H1 (cell line): ENCODE data around the gene DKK3. TPM values are rescaled to one million over a fixed set of nuclear protein-coding genes. Genes with fewer than 3 reads are reported as not detected.

Experiments used
- CTCF ChIA-PET: fragments of 300-600 bp; sonication (Branson Sonifier 250); formaldehyde crosslinking; loops from one replicate; lab custom pipeline; 2021; ENCODE audit not compliant: partially characterized antibody; lab: Charles Lee
- POLR2A ChIA-PET: fragments of 300-600 bp; sonication (Branson Sonifier 250); formaldehyde crosslinking; loops from one replicate; lab custom pipeline; 2021; ENCODE audit warnings: inconsistent platforms; ENCODE audit not compliant: partially characterized antibody; lab: Charles Lee
- DNase-seq, 2 experiments: peaks; one replicate each; pipeline versions ENCODE4 v3.0.0 to v3.0.0-alpha.2; 2010 to 2022; ENCODE audit warnings: low spot score in 2 of 2, low read depth in 1 of 2, mixed read lengths in 1 of 2
- FAIRE-seq: peaks from 2 replicates; lab custom pipeline; 2011; peaks lifted over from hg19 to GRCh38; lab: Jason Lieb, UNC
- H2AFZ ChIP-seq: 2 replicates; pipeline ENCODE4 v1.8.1; 2012; ENCODE audit warnings: low read length, inconsistent platforms
- H2AK5ac ChIP-seq: 2 replicates; pipeline ENCODE4 v1.6.1; 2013; ENCODE audit warnings: low read depth, low read length
- H2BK120ac ChIP-seq: replicated peaks from 2 replicates; pipeline ENCODE3; 2013; ENCODE audit warnings: low read depth, low read length, inconsistent platforms
- H2BK12ac ChIP-seq: 2 replicates; pipeline ENCODE4 v1.6.1; 2013; ENCODE audit warnings: low read depth, low read length
- H2BK15ac ChIP-seq: 2 replicates; pipeline ENCODE4 v1.6.1; 2013; ENCODE audit warnings: low read length
- H2BK20ac ChIP-seq: 2 replicates; pipeline ENCODE4 v1.6.1; 2013; ENCODE audit warnings: low read length
- H2BK5ac ChIP-seq: 2 replicates; pipeline ENCODE4 v1.6.1; 2013; ENCODE audit warnings: low read depth, low read length
- H3K14ac ChIP-seq: 2 replicates; pipeline ENCODE4 v1.6.1; 2013; ENCODE audit warnings: inconsistent platforms; ENCODE audit not compliant: insufficient read length
- H3K18ac ChIP-seq: 2 replicates; pipeline ENCODE4 v1.6.1; 2013; ENCODE audit warnings: low read length; ENCODE audit errors: extremely low read depth
- H3K23ac ChIP-seq: 2 replicates; pipeline ENCODE4 v1.6.1; 2013; ENCODE audit warnings: inconsistent platforms; ENCODE audit not compliant: insufficient read length
- H3K23me2 ChIP-seq: 2 replicates; pipeline ENCODE4 v1.6.1; 2013; ENCODE audit warnings: low read depth, low read length
- H3K27ac ChIP-seq: 2 replicates; pipeline ENCODE4 v1.6.1; 2011; ENCODE audit warnings: low read depth, low read length, inconsistent platforms
- H3K27me3 ChIP-seq, 4 experiments: replicated peaks in 1 of 4; 1 replicate in 1 of 4; 2 replicates in 3 of 4; pipeline versions ENCODE4 v1.6.1 to v1.8.1; 2011 to 2013; ENCODE audit warnings: low read length in 3 of 4, mild to moderate bottlenecking in 3 of 4, inconsistent platforms in 2 of 4, mixed read lengths in 2 of 4, moderate library complexity in 1 of 4; ENCODE audit not compliant: control insufficient read depth in 3 of 4, insufficient read depth in 3 of 4; ENCODE audit errors: extremely low read depth in 1 of 4
- H3K36me3 ChIP-seq, 4 experiments: 2 replicates each; pipeline versions ENCODE4 v1.6.1 to v1.8.1; 2011 to 2013; ENCODE audit warnings: mild to moderate bottlenecking in 4 of 4, low read length in 3 of 4, moderate library complexity in 2 of 4, control low read depth in 1 of 4, inconsistent platforms in 1 of 4; ENCODE audit not compliant: insufficient read depth in 4 of 4, control insufficient read depth in 2 of 4
- H3K4ac ChIP-seq: replicated peaks from 2 replicates; pipeline ENCODE3; 2013; ENCODE audit warnings: low read length, low read depth, mixed read lengths, inconsistent platforms; ENCODE audit not compliant: insufficient read length
- H3K4me1 ChIP-seq, 4 experiments: replicated peaks in 1 of 4; 1 replicate in 1 of 4; 2 replicates in 3 of 4; pipeline versions ENCODE4 v1.6.1 to v1.8.1; 2011 to 2013; ENCODE audit warnings: low read length in 3 of 4, inconsistent platforms in 2 of 4, mixed read lengths in 1 of 4; ENCODE audit not compliant: insufficient read depth in 4 of 4, control insufficient read depth in 3 of 4
- H3K4me2 ChIP-seq, 2 experiments: 2 replicates each; pipeline versions ENCODE4 v1.6.1 to v1.8.1; 2011 to 2013; ENCODE audit warnings: low read depth in 2 of 2, low read length in 2 of 2, control low read depth in 1 of 2, inconsistent platforms in 1 of 2, mild to moderate bottlenecking in 1 of 2; ENCODE audit not compliant: insufficient read depth in 1 of 2
- H3K4me3 ChIP-seq, 4 experiments: fragments of 200-600, 300-600 bp in 1 of 4; sonication (generic), shearing (Covaris generic), sonication (Bioruptor Twin) in 1 of 4; 2 replicates each; pipeline versions ENCODE4 v1.5.1 to v1.8.1; 2011 to 2016; ENCODE audit warnings: low read length in 4 of 4, low read depth in 3 of 4, control low read depth in 2 of 4, inconsistent platforms in 2 of 4, mild to moderate bottlenecking in 2 of 4, mixed read lengths in 1 of 4, moderate library complexity in 1 of 4; ENCODE audit not compliant: insufficient read depth in 2 of 4; ENCODE audit errors: extremely low read depth in 1 of 4
- H3K56ac ChIP-seq: replicated peaks from 2 replicates; pipeline ENCODE3; 2013; ENCODE audit warnings: low read depth, mild to moderate bottlenecking, mixed read lengths, low read length, inconsistent platforms; ENCODE audit not compliant: insufficient read length
- H3K79me1 ChIP-seq: 2 replicates; pipeline ENCODE4 v1.6.1; 2013; ENCODE audit warnings: low read depth, low read length, control low read depth
- H3K79me2 ChIP-seq, 2 experiments: 2 replicates each; pipeline versions ENCODE4 v1.6.1 to v1.8.1; 2012 to 2013; ENCODE audit warnings: low read length in 2 of 2, mild to moderate bottlenecking in 2 of 2, inconsistent platforms in 1 of 2; ENCODE audit not compliant: insufficient read depth in 2 of 2, control insufficient read depth in 1 of 2
- H3K9ac ChIP-seq, 4 experiments: replicated peaks in 1 of 4; 1 replicate in 1 of 4; 2 replicates in 3 of 4; pipeline versions ENCODE4 v1.6.1 to v1.8.1; 2011 to 2013; ENCODE audit warnings: low read depth in 3 of 4, low read length in 3 of 4, control low read depth in 2 of 4, mild to moderate bottlenecking in 2 of 4, moderate library complexity in 2 of 4, inconsistent platforms in 1 of 4; ENCODE audit errors: extremely low read depth in 1 of 4
- H3K9me3 ChIP-seq, 2 experiments: 2 replicates each; pipeline versions ENCODE4 v1.6.1 to v1.8.1; 2012 to 2013; ENCODE audit warnings: mild to moderate bottlenecking in 2 of 2, moderate library complexity in 2 of 2, control low read depth in 1 of 2, inconsistent platforms in 1 of 2, low read depth in 1 of 2, low read length in 1 of 2, mixed read lengths in 1 of 2; ENCODE audit not compliant: insufficient read depth in 2 of 2
- H4K20me1 ChIP-seq, 2 experiments: replicated peaks in 1 of 2; 2 replicates each; pipeline versions ENCODE3 to v1.8.1; 2011 to 2013; ENCODE audit warnings: inconsistent platforms in 2 of 2, low read length in 2 of 2, mild to moderate bottlenecking in 1 of 2; ENCODE audit not compliant: insufficient read depth in 2 of 2, control insufficient read depth in 1 of 2
- H4K5ac ChIP-seq: 2 replicates; pipeline ENCODE4 v1.6.1; 2013; ENCODE audit warnings: low read length, low read depth, mixed read lengths, inconsistent platforms; ENCODE audit not compliant: insufficient read length
- H4K8ac ChIP-seq: 2 replicates; pipeline ENCODE4 v1.8.0; 2013; ENCODE audit warnings: mild to moderate bottlenecking, moderate library complexity, low read length, inconsistent platforms; ENCODE audit not compliant: insufficient read depth; ENCODE audit errors: extremely low read depth
- H4K91ac ChIP-seq: replicated peaks from 2 replicates; pipeline ENCODE3; 2013; ENCODE audit warnings: low read length, mixed read lengths, inconsistent platforms; ENCODE audit not compliant: insufficient read length
- KDM1A ChIP-seq: fragments of 200-600, 300-600 bp; sonication (generic); IDR thresholded peaks from 2 replicates; pipeline ENCODE4 v1.7.1; 2016; ENCODE audit warnings: mild to moderate bottlenecking, low read length, borderline replicate concordance
- POLR2AphosphoS5 ChIP-seq: IDR thresholded peaks from 2 replicates; pipeline ENCODE4 v1.6.1; 2011; ENCODE audit warnings: low read depth, low read length
- TAF7 ChIP-seq: optimal IDR thresholded peaks from 2 replicates; pipeline ENCODE3; 2011; ENCODE audit warnings: low read depth, mild to moderate bottlenecking, inconsistent platforms, low read length, moderate library complexity, borderline replicate concordance
- WGBS, 2 experiments: shearing (Covaris generic) in 1 of 2; methylation state at CpG; one replicate each; pipeline versions ENCODE4 v1.1.6 to v1.1.7; 2013 to 2015; ENCODE audit warnings: low lambda C conversion rate in 2 of 2, mixed read lengths in 2 of 2, inconsistent platforms in 1 of 2, low coverage in 1 of 2, missing lambda C conversion rate in 1 of 2; ENCODE audit not compliant: insufficient replicate concordance in 2 of 2, insufficient coverage in 1 of 2, insufficient read length in 1 of 2; ENCODE audit errors: extremely low coverage in 1 of 2, missing lambda C conversion rate in 1 of 2; 5-methylcytosine and 5-hydroxymethylcytosine counted together
- polyA plus RNA-seq, 7 experiments: library from polyadenylated mRNA; depleted of rRNA in 3 of 7; stranded (reverse) in 5 of 7; unstranded in 2 of 7; fragments of >200 nt in 5 of 7; fragments of 200-250 nt in 2 of 7; gene quantifications; 1 replicate in 5 of 7; 2 replicates in 1 of 7; 4 replicates in 1 of 7; pipeline versions ENCODE4 v1.2.1 to v1.2.3, GENCODE V29; 2011 to 2013; ENCODE audit warnings: missing spikeins in 2 of 7, mixed read lengths in 2 of 7
- total RNA-seq: library from RNA; stranded (reverse); fragmentation: NEBNext Ultra II Directional; extraction: Animal tissue kit (Norgen Biotek cat#: 25700); gene quantifications from 2 replicates; pipeline ENCODE4 v1.2.1, GENCODE V29; 2021

The DKK3 gene
- total and polyA plus RNA-seq, 2 of the 8 experiments (the other 6 are each of a cell fraction or from before 2014, with no cell fraction given): 30.0 to 40.1 TPM

DNA sequence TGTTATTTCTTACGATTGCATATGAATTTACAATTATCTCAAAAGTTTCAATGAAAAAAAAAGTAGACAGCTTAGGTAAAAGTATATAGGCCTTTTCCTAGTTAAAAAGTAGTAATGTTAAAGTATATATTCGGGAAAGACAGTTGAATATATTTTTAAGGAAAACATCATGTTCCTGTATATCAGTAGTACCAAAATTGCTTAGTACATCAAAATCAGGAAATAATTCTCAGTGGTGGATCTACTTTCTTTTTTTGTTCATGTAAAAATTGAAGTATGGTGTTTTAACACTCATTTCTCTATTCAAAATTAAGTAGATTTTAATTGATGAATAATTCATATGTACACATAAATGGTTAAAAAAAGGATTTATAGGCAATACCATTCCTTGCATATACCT is 92.8 kb downstream of the DKK3 start:
- WGBS, 2 experiments: 90% methylated on average over 2 of the region's 2 CpGs; no CpG with 5 or more reads in 1 of the 2 experiments
- no peaks in the 10 kb centered on the region; a peak in 1 of 8 replicates for H3K36me3 ChIP-seq
- no peak overlapping the region for H2BK5ac ChIP-seq
- no peak overlapping the region for H3K18ac ChIP-seq
- no peak overlapping the region for H3K4me3 ChIP-seq
- no peak overlapping the region for H3K56ac ChIP-seq
- TF ChIP-seq TAF7 (no peak), POLR2AphosphoS5 (no peak), KDM1A (no peak)
- H2BK15ac ChIP-seq: no peak overlapping the region
- H4K5ac ChIP-seq: no peak overlapping the region
- H4K8ac ChIP-seq: no peak overlapping the region
- no peak overlapping the region for H2AK5ac ChIP-seq
- H2BK12ac ChIP-seq: no peak overlapping the region
- H2BK20ac ChIP-seq: no peak overlapping the region
- no peaks in the 10 kb centered on the region for H3K79me2 ChIP-seq
- no peak overlapping the region for H3K4me2 ChIP-seq
- H3K23ac ChIP-seq: no peak overlapping the region
- no peak overlapping the region for H3K27ac ChIP-seq
- no peaks in the 10 kb centered on the region for H3K23me2 ChIP-seq
- no peaks in the 10 kb centered on the region for H3K4me1 ChIP-seq
- no peak overlapping the region for H2BK120ac ChIP-seq
- H3K27me3 ChIP-seq: no peaks in the 10 kb centered on the region
- H4K20me1 ChIP-seq: no peaks in the 10 kb centered on the region
- no peak overlapping the region for H3K4ac ChIP-seq
- CTCF ChIA-PET: no interaction called here
- no peaks in the 10 kb centered on the region for H3K79me1 ChIP-seq
- no peak overlapping the region for H3K14ac ChIP-seq
- POLR2A ChIA-PET: no interaction called here
- DNase-seq: no peak
- no peak overlapping the region for H3K9ac ChIP-seq
- FAIRE-seq: no peak
- no peak overlapping the region for H2AFZ ChIP-seq
- no peak overlapping the region for H4K91ac ChIP-seq
- H3K9me3 ChIP-seq: no peaks in the 10 kb centered on the region
